Activated CD8-positive, alpha-beta memory T cell treated with anti-CD3 and anti-CD28 coated beads, Interleukin-2, amount 50 U/mL, for 24 hours (primary cell): Measurements from ENCODE around the gene EGFR.

Experiments used
- DNase-seq: peaks from one replicate; pipeline ENCODE4 v3.0.0-alpha.2; 2020; ENCODE audit errors: extremely low read depth

The EGFR gene

DNA sequence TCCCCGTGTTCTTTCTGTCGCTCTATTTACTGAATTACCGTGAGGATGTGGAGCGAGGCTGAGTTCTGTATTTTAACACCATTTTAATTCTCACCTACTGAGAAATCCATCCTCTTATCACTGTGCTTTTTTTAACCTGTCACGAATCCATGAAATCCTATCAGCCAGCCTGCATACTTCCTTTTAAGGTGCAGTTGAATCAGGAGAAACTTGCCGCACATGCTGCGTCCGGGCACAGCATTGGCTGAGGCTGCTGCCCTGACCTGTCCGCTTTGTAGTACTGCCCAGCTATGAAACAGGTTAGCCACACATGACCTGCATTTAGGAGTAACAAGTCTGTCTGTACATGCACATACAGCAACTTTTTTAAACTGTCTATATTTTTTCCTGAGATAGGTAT, 82.5 kb downstream of the EGFR start:
- DNase-seq: no peak

DNA sequence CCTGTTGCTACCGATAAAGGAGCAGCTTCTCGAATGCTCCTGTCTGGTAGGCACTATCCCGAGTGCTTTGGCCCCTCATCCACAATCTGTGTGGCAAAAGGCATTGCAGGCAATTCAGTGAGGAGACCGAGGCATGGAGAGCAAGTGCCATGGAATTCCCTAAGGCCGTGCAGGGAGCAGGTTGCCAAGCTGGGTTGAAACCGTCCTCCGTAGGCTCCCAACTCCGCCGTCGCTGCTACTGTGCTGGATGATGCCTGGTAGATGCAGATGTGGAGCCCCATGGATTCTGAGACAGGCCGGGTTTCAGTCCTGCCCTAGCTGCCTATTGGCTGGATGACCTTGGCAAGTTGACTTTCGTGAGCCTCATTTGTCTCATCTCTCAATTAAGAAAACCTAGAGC, 85.3 kb downstream of the EGFR start:
- no peak for DNase-seq

GRCh38 chr7:55104712-55105433, 86.1 kb downstream of the EGFR start:
- no peak for DNase-seq

GRCh38 chr7:55105952-55106351, 87.1 kb downstream of the EGFR start:
- no peak for DNase-seq

GRCh38 chr7:55107946-55108345, 89.1 kb downstream of the EGFR start:
- no peak for DNase-seq

DNA sequence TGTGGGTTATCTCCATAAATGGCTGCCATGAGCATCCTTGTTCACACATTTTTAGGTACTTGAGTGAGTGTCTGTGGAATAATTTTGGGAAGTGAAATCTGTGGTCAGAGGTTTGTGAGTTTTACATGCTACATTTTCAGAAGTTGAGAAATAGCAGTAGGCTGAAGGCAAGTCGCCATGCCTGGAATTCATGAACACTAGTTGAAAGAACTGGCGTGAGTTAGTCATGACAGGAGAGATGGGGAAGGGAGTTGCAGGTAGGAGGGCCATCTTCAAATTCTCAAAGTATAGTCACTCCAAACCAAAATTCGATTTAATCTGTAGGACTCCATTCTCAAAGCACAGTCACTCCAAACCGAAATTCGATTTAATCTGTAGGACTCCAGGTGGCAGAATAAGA, 89.6 kb downstream of the EGFR start:
- no peak for DNase-seq

DNA sequence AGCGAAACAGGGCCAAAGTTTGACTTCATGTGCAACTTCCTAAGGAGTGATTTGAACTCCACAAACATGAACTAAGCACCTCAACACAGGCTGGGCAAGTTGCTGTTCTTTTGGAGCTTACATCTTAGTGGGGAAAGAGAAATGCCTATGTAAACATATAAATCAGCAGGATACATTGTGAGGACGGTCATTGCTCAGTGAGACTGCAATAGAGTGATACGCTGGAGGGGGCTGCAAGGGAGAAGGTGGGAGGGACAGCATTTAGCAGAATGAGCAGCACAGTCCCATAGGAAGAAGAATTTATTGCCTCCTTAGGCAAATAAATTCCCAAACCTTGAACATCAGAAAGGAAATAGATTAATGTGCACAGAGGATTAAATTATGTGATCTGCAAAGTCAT, 90.0 kb downstream of the EGFR start:
- no peak for DNase-seq

DNA sequence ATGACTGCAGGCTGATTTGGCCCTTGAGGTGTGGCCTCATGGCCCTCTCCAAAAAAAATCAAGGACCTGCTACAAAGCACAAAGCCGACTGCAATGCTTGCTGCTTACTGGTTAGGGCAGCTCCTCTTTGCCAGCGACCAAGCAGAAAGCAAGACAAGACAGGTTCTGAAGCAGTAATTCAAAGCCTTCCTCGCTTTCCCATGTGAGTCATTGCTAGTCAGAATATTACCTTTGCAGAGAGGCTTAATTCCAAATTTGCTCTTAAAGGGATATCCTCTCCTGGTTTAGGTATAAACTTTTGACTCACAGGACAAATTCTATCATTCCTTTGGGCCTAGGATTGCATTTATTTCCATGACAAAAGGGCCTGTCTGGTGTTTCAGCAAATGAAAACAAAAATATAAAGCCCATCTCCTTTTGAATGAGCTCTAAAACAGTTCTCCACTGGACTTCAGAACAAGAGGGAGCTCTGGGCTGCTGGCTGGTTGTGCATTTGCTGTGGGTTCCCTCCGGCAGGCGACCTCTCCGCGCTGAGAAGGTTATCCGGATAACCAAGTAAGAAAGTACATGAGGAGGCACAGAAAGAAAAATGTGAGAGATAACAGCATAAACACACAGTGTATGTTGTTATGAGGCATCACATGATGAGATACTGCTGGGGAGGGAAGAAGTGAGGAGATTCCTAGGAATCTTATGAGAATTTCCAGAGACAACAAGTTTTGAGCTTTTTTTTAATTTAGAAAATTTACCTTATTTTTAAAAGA, 90.8 kb downstream of the EGFR start:
- no peak for DNase-seq

GRCh38 chr7:55110282-55110992, 91.6 kb downstream of the EGFR start:
- no peak for DNase-seq

GRCh38 chr7:55110993-55111361, 92.2 kb downstream of the EGFR start:
- no peak for DNase-seq

GRCh38 chr7:55112056-55112455, 93.2 kb downstream of the EGFR start:
- no peak for DNase-seq

- DNase-seq: no peak
Observed at GRCh38 chr7:55113760-55114540, 95.1 kb downstream of the EGFR start.

DNA sequence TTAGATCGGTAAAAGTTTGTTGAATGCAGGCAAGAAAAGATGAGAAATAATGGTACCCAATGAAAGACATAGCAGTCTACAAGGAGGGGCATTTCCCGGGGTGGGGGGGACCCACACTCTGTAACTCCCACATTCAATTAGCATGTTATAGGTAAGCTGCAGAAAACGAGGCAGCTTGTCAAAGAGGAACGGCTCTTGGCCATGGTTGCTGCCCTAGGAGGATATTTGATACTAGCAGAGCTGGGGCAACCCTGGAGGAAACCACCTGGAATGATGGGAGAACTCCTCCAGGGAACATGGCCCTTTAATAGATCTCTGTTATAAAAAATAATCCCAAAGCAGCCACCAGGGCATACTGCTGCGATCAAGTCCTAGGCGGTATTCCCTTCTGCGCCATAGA, 98.5 kb downstream of the EGFR start:
- DNase-seq: no peak

DNA sequence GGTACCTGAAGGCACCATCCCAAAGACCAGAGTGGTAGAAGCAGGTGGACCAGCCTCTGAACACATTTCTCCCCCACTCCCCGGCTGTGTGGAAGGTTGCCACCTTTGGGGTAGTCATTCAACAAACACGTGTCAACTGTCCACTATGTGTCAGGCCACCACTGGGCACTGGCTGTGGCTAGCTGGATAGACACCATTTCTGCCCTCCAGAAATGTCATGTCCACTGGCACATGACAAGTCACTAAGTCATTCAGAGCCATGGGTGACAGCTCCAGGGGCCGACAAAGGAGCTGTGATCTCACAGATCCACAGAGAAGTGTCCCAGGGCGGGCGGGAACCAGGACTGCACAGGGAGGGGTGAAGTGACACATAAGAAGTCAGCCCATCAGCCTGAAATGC, 99.6 kb downstream of the EGFR start:
- DNase-seq: no peak

- DNase-seq: no peak
Observed at GRCh38 chr7:55119571-55119970, 100.8 kb downstream of the EGFR start.

GRCh38 chr7:55120074-55120473, 101.3 kb downstream of the EGFR start:
- no peak for DNase-seq

DNA sequence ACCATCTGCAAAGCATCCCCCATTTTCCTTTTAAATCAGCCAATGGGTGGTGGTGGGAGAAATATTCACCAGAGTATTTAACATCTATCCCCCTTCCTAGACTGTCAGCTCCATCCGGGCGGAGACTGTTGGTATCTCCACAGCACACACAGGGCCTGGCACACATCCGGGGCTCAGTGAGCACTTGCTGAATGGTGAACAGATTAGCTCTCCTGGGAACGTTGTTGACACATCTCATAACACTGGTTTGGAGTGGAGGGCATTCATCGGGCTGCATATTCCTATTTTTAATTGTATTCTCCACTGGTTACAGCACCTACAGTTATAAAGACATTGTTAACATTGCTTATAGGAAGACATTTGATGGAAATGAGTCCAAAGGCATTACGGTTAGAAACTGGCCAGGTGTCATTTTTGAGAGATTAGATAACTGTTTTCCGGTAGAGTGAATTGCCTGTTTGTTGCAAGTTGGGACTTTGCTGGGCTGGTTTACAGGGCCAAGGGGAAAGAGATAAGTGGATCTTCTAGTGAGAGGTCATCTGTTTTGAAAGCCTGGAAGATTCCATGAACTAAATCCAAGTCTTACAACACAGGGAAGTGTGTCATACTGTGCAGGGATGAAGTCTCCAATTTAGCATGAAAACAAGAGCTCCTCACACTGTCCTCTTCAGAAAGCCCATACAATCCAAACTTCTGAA, 101.8 kb downstream of the EGFR start:
- no peak for DNase-seq

DNA sequence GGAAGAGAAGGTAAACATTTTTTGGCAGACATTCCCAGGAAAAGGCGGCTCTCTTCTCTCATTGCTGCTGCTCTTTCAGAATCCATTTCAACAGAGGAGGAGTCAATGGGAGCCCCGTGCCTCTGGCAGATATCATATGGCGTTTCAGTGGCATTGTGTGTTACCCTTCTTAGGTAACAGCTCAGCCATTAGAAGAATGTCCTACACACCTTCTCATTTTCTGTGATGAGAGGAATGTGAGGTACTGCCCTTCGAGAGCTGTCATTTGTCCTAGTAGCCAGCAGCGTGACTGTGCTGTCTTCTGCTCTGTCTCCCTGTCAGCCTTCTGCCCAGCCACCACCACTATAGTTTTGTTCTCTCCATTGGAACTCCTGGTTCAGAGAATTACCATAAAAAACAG, 102.4 kb downstream of the EGFR start:
- DNase-seq: no peak

GRCh38 chr7:55122263-55122662, 103.4 kb downstream of the EGFR start:
- DNase-seq: no peak

DNA sequence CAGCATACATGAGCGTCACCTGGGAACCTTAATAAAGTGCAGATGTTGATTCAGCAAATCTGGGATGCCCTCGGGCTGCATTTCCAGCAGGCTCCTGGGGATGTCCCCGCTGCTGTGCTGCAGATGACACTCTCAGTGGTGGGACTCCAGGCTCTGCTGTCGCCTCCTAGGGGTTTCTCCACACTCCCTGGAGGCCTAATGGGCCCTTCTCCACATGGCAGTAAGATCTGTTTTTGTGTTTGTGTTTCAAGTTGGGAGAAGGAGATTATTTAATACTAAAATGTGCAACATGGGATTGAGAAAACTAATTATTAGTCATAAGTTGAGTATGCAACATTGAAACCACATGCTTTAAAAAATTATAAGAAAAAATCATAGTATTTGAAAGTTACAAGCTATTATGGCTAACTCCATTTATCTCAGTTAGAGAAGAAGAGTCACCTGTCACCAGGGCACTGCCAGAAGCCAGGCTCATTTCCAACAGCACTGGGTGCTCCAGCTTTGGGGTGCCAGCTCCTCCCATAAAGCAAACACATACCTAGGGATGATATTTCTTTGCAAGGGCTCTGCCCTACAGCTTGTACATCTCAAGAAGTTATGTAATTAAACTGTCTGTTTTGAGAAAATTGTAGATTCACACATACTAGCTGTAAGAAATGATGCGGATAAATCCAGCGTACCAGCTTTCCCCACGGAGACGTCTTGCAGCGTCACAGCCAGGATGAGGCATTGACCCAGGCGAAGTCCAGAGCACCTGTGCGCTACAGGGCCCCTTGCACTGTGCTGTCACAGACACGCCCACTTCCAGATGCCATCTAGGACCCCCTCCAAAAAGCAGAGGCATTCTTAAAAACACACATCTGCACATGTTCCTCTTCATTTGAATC, 106.4 kb downstream of the EGFR start:
- no peak for DNase-seq
